ENCODE results near the gene SLC8A2. TPM values are rescaled to one million over a fixed set of nuclear protein-coding genes. Genes with fewer than 3 reads are reported as not detected.

Gene SLC8A2
- total RNA-seq, 1 donor from 2014 or later = 0.23 TPM

DNA sequence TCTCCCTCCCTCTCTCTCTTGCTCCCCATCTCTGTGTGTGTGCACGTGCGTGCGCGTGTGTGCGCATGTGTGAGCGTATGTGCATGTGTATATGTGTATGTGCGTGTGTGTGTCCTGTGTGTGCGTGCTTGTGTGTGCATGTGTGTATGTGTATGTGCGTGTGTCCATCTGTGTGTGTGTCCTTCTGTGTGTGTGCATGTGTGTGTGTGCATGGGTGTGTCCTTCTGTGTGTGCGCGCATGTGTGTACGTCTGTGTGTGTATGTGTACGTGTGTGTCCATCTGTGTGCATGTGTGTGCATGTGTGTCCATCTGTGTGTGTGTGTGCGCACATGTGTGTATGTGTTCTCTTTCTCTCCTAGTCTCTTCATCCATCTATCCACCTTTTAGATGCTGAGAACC lies 12.2 kb downstream of the SLC8A2 start:
- peaks cover 61% of the 10 kb centered on the region for H3K27me3 ChIP-seq
- TF ChIP-seq, protein P1, sequence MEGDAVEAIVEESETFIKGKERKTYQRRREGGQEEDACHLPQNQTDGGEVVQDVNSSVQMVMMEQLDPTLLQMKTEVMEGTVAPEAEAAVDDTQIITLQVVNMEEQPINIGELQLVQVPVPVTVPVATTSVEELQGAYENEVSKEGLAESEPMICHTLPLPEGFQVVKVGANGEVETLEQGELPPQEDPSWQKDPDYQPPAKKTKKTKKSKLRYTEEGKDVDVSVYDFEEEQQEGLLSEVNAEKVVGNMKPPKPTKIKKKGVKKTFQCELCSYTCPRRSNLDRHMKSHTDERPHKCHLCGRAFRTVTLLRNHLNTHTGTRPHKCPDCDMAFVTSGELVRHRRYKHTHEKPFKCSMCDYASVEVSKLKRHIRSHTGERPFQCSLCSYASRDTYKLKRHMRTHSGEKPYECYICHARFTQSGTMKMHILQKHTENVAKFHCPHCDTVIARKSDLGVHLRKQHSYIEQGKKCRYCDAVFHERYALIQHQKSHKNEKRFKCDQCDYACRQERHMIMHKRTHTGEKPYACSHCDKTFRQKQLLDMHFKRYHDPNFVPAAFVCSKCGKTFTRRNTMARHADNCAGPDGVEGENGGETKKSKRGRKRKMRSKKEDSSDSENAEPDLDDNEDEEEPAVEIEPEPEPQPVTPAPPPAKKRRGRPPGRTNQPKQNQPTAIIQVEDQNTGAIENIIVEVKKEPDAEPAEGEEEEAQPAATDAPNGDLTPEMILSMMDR (IDR thresholded peaks at IDR 0.05) = no peak

DNA sequence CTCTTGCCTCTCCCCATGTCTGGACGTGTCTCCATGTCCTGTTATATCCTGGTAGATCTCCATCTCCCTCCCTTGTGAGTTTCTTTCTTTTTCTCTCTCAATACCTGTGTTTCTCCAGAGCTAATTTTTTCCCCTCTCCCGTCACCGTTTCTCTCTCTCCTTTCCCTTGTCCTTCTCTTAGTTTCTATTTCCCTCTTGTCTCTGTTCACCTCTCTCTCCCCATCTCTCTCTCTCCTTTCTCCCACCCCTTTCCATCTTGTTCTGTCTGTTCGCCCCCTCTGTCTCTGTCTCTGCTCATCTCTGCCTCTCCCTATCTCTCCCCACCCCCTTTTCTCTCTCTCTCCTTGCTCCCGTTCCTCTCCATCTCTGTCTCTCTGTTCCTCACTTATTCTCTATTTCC lies 13.0 kb downstream of the SLC8A2 start:
- TF ChIP-seq, protein P1 (IDR thresholded peaks at IDR 0.05) = no peak
- peaks cover 59% of the 10 kb centered on the region for H3K27me3 ChIP-seq
- ATAC-seq = no peak

More for the DNA sequence above, 12.2 kb downstream of the SLC8A2 start:
- Histone ChIP-seq H3K27ac (no peak overlapping the region), H3K4me3 (no peak overlapping the region), H3K4me1 (no peaks in the 10 kb centered on the region), H3K36me3 (no peaks in the 10 kb centered on the region), H3K9me3 (peaks cover 7% of the 10 kb centered on the region)
- ATAC-seq = no peak
- intact Hi-C loops (cut with DNase I) = no loop called here
- DNase-seq = no peak

DNA sequence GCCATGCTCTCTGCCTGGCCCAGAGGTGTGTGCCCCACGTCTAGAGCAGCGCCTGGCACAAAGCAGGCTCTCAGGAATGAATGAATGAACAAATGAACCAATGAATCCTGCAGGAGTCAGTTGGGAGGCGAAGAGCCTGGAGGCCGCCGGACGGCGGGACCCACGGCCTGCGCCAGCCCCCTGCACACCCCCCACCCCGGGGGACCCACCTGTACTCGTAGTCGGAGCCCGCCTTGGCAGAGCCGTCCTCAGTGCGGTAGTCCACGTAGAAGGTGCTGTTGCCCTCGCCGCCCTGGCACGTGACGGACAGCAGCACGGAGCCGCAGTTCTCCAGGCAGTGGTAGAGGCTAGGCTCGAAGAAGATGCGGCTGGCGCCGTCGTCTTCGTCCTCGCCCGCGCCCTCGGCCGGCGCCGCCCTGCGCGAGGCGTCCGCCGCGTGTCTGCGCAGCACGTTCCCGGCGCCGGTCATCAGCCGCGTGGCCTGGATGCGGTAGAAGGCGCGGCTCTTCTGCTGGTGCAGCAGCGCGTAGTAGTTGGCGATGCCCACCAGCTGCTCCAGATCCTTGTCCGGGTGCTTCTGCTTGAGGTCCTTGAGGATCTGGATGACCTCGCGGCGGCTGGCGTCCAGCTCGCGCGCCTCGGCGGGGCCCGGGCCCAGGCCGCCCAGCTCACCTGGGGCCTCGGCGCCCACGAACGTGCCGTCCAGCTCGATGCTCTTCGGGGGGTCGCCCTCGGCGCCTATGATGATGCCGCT lies 14.8 kb downstream of the SLC8A2 start:
- TF ChIP-seq, protein P1 (IDR thresholded peaks at IDR 0.05) = no peak
- Histone ChIP-seq H3K4me1 (no peaks in the 10 kb centered on the region), H3K4me3 (no peak overlapping the region), H3K27ac (no peak overlapping the region), H3K27me3 (peaks cover 56% of the 10 kb centered on the region), H3K9me3 (peaks cover 7% of the 10 kb centered on the region), H3K36me3 (no peaks in the 10 kb centered on the region)
- ATAC-seq = no peak
- intact Hi-C loops (cut with DNase I) = no loop called here
- no peak for DNase-seq

More for the DNA sequence above, 13.0 kb downstream of the SLC8A2 start:
- no peaks in the 10 kb centered on the region for H3K4me1 ChIP-seq
- peaks cover 7% of the 10 kb centered on the region for H3K9me3 ChIP-seq
- intact Hi-C loops (cut with DNase I) = no loop called here
- DNase-seq = no peak
- H3K36me3 ChIP-seq = no peaks in the 10 kb centered on the region
- no peak overlapping the region for H3K27ac ChIP-seq
- no peak overlapping the region for H3K4me3 ChIP-seq

DNA sequence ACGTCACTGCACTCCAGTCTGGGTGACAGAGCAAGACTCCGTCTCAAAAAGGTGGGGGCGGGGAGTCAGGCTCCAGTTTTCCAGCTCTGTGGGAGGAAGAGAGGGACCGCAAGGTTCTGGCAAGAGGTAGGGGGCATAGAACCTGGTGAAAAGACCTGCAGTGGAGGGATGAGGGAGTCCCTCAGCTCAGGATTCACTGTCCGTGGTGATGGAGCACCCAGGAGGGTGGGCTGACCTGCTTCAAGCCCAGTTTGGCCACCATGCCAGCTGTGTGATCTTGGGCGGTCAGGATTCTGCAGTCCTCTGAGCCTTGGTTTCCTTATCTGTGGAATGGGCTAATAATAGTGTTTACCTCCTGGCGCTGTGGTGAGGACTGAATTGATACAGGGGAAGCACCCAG lies 21.2 kb downstream of the SLC8A2 start:
- intact Hi-C loops (cut with DNase I) = no loop called here
- Histone ChIP-seq H3K4me3 (no peak overlapping the region), H3K9me3 (peaks cover under 1% of the 10 kb centered on the region), H3K27ac (no peak overlapping the region), H3K27me3 (peaks cover 38% of the 10 kb centered on the region), H3K4me1 (peaks cover 18% of the 10 kb centered on the region), H3K36me3 (no peaks in the 10 kb centered on the region)
- TF ChIP-seq, protein P1 (IDR thresholded peaks at IDR 0.05) = no peak
- no peak for DNase-seq
- ATAC-seq = no peak

DNA sequence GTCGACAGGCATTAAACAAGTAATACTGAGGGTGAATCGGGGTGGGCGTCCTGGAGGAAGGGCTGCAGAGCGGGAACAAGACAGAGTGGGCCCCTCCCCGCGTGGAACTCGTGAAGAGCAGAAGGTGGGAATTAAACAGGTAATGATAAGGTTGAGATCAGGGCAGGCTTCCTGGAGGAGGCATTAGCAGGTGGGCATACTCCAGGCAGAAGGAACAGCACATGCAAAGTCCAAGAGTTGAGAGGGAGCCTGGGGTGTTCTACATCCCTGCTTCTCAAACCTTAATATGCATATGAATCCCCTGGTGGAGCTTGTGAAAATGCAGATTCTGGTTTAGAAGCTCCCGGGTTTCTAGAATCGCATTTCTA lies 23.3 kb downstream of the SLC8A2 start:
- H3K27me3 ChIP-seq = peaks cover 59% of the 10 kb centered on the region
- H3K4me3 ChIP-seq = no peak overlapping the region
- TF ChIP-seq, protein P1 (IDR thresholded peaks at IDR 0.05) = no peak
- ATAC-seq (no peak), DNase-seq (no peak)
- H3K36me3 ChIP-seq = no peaks in the 10 kb centered on the region
- H3K27ac ChIP-seq = no peak overlapping the region
- intact Hi-C loops (cut with DNase I) = no loop called here
- H3K4me1 ChIP-seq = peaks cover 19% of the 10 kb centered on the region
- no peaks in the 10 kb centered on the region for H3K9me3 ChIP-seq

All from upper lobe of right lung (tissue), 1 donor.